22Rv1 (cell line): ENCODE data around the gene HS2ST1.

Source experiments
- CTCF ChIP-seq: fragments of 450-650 bp; IDR thresholded peaks from 2 replicates; pipeline ENCODE4 v1.5.1; 2017; ENCODE audit warnings: mild to moderate bottlenecking
- ZFX ChIP-seq: fragments of 450-650 bp; IDR thresholded peaks from 2 replicates; pipeline ENCODE4 v1.6.1; 2017; ENCODE audit warnings: antibody characterized with exemption, borderline replicate concordance

GRCh38 chr1:86938450-86938849 is 24.0 kb downstream of the HS2ST1 start:
- TF ChIP-seq CTCF (no peak), ZFX (no peak)
